ENCODE results near the gene DNAH3. TPM values are rescaled to one million over a fixed set of nuclear protein-coding genes. Genes with fewer than 3 reads are reported as not detected.

Gene DNAH3
- total and polyA plus RNA-seq, 2 of the 13 experiments (the other 11 are each of a cell fraction or from before 2014, with no cell fraction given) = 0.07 to 0.08 TPM

GRCh38 chr16:20942256-20942655 lies 208.4 kb downstream of the DNAH3 start:
- Histone ChIP-seq H3K79me2 (ENCODE audit: insufficient read depth, low read length) (no peaks in the 10 kb centered on the region), H3K9me3 (ENCODE audit: low read length) (no peaks in the 10 kb centered on the region), H3K4me2 (ENCODE audit: low read depth, low read length) (no peak overlapping the region), H3K27ac (ENCODE audit: extremely low read length, insufficient read depth, low read length) (no peak overlapping the region), H2AFZ (ENCODE audit: low read length) (no peak overlapping the region), H3K4me3 (replicated peaks in 1 of 3; ENCODE audit: insufficient read depth in 1 of 3, low read depth in 2 of 3, low read length in 3 of 3) (no peak overlapping the region), H4K20me1 (ENCODE audit: insufficient read depth, low read length) (no peaks in the 10 kb centered on the region), H3K27me3 (ENCODE audit: control insufficient read depth in 1 of 2, insufficient read depth in 2 of 2, low read length in 2 of 2) (peaks cover 0 to 3% of the 10 kb centered on the region in 2 experiments; a peak in 1 of 5 replicates), H3K36me3 (replicated peaks in 1 of 2; ENCODE audit: control insufficient read depth in 1 of 2, insufficient read depth in 2 of 2, low read length in 2 of 2) (no peaks in the 10 kb centered on the region), H3K9ac (ENCODE audit: insufficient read depth, low read depth, low read length) (no peak overlapping the region), H3K4me1 (ENCODE audit: insufficient read depth, low read length) (peaks cover 11% of the 10 kb centered on the region)
- DNase-seq (ENCODE audit: low spot score) (no peak), FAIRE-seq (no peak), ATAC-seq (no peak)
- in situ Hi-C loops (cut with HindIII; ENCODE audit: extremely low pct_ligation_motif_present, low pct_unique_long_range_greater_than_20kb) = no loop called here
- ChIA-PET POLR2A (no interaction called here), CTCF (ENCODE audit: low intra/inter-chr PET ratio, low total read pairs) (interaction anchor here (1.8 kb wide), 1 partner anchor 93 kb away, joined by 3 read pairs; no protein-coding TSS in a partner anchor)
- intact Hi-C loops (cut with micrococcal nuclease; ENCODE audit: unreplicated experiment) = no loop called here
- no TSS peak for BruUV-seq (replicated peaks)
- TF ChIP-seq ZNF20 (CRISPR knock-in tag; IDR thresholded peaks at IDR 0.05) = no peak
- no peak for TF ChIP-seq ZKSCAN8 (CRISPR knock-in tag; IDR thresholded peaks at IDR 0.05; ENCODE audit: borderline replicate concordance)
- no peak for TF ChIP-seq IRF2 (CRISPR knock-in tag; IDR thresholded peaks at IDR 0.05)
- no peak for TF ChIP-seq ZNF724P (CRISPR knock-in tag; IDR thresholded peaks at IDR 0.05; ENCODE audit: borderline replicate concordance)
- no peak for TF ChIP-seq ZNF605 (CRISPR knock-in tag; IDR thresholded peaks at IDR 0.05)
- no peak for TF ChIP-seq ZNF782 (CRISPR knock-in tag; IDR thresholded peaks at IDR 0.05; ENCODE audit: borderline replicate concordance)
- no peak for TF ChIP-seq MLXIP (CRISPR knock-in tag; IDR thresholded peaks at IDR 0.05; ENCODE audit: borderline replicate concordance)
- WGBS (ENCODE audit: low lambda C conversion rate) = 55% methylated on average over 4 of the region's 4 CpGs

Data from HepG2 (cell line).